Measurements from ENCODE around the gene RTN4R. TPM values are rescaled to one million over a fixed set of nuclear protein-coding genes. Genes with fewer than 3 reads are reported as not detected.
"Not testable (repeated sequence)": the region's sequence is repeated elsewhere in the genome, so short reads cannot be mapped to it uniquely, and the experiment has no call there.

Gene RTN4R
- total RNA-seq, 4 donors from 2014 or later: 0.64 to 22.8 (median 3.0) TPM; not detected in 1

DNA sequence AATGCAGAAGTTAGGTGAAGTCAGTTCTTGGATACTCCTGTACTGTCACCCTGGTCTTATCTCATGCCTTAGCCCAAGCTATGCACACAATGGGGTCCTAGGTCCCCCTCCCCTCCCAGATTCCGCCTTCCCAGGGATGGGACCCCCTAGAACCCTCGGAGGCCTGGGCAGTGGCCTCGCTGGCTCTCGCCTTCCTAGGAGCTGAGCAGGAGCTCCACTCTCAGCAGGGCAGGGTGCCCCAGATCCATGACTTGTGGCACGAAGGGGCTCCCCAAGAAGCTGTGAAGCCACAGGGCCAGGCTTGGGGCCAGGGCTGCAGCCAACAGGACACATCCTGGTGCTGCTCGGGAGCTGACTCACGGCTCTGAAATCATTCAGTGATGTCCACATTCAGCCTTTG, 42.1 kb upstream of the RTN4R start:
- WGBS, 2 donors (ENCODE audit: low coverage in 1 of 2): 82% methylated on average over 3 of the region's 7 CpGs; no CpG with 5 or more reads in 1 of the 2 donors
- H3K4me3 ChIP-seq; H3K4me1 ChIP-seq; intact Hi-C loops (cut with DNase I; ENCODE audit: low total_unique reads); H3K27me3 ChIP-seq; in situ Hi-C loops (cut with MboI; ENCODE audit: low pct_ligation_motif_present in 1 of 4, low pct_unique_long_range_greater_than_20kb in 1 of 4, low sequenced_read_pairs in 3 of 4); H3K36me3 ChIP-seq; H3K27ac ChIP-seq; H3K9me3 ChIP-seq; DNase-seq: not testable (repeated sequence)

DNA sequence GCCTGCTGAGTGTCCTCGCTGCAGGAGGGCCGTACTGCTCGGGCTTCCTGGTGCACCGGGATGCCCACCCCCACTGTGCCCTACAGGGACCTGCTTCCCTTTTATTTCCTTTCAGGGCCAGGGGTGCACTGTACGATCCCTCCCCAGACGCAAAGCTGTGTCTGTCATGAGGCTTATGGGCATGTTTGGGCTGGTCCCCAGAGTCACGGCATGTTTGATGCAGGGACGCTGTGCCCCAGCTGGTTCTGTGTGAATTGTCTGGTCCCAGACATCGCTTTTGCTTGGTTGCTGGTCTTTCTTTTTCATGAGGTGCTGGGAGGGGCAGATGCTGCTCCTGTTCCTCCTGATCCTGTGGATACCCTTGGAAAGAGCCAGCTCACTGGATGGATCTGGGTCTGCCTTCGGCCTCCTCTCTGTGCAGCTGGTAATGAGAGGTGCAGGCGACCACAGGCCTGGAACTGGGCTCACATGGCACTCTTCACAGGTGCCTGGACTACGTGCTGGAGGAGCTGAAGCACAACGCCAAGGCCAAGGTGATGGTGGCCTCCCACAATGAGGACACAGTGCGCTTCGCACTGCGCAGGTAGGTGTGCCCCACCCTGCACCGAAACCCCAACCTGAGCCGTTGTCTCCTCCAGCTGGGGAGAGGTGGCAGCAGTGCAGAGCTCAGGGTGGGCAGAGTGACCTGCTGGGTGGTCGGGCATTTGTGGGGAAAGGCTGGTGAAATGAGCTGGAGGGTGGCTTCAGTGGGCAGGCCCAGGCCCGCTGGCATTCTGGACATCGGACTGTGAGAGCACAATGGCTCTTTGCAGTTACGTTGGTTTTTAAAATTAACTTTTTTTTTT, 40.9 kb upstream of the RTN4R start:
- H3K27me3 ChIP-seq; H3K27ac ChIP-seq; H3K36me3 ChIP-seq; H3K4me3 ChIP-seq; intact Hi-C loops (cut with DNase I; ENCODE audit: low total_unique reads); DNase-seq; in situ Hi-C loops (cut with MboI; ENCODE audit: low pct_ligation_motif_present in 1 of 4, low pct_unique_long_range_greater_than_20kb in 1 of 4, low sequenced_read_pairs in 3 of 4); H3K4me1 ChIP-seq; H3K9me3 ChIP-seq: not testable (repeated sequence)
- WGBS, 2 donors (ENCODE audit: low coverage in 1 of 2): 83 to 93% methylated on average over 2 to 16 of the region's 22 CpGs

DNA sequence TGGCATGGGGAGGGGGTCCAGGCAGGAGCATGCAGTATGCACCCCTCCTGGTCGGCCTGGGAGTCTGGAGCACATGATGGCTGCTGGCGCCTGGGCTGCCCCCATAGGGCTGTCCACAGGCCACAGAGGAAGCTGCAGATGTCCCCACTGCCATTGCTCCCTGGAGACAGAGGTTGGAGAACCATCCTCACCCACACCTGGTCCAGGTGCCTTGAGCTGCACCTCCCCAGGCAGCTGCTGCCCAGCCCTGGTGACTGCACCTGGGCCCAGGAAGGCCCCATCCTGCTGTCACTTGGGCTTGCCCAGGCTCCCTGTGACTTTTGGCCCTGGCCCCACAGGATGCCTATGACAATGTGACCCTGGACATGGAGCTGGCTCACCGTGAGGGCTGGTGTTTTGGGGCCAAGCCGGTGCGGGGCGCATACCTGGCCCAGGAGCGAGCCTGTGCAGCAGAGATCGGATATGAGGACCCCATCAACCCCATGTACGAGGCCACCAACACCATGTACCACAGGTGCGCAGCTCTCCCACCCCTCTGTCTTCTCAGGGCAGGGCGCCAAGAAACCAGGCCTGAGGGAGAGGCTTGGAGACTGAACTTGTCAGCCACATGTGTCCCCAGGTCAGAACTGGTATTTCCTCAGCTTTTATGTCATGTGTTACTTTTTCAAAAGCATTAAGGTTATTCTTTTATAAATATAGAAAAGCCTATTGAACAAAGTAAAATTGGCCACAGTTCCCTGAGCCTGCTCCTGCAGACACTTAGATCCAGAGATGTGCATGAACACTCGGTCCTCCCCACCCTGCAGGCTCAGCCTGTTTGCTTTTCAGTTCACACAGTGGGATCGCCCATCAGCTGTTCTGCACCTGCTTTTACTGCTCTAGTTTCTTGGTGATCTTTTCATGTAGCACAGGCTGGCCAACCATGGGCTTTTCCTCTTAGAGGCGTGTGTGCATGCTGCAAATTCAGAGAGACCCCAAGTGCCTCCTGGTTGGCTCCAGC, 39.6 kb upstream of the RTN4R start:
- DNase-seq; H3K27ac ChIP-seq; H3K4me1 ChIP-seq; H3K9me3 ChIP-seq; in situ Hi-C loops (cut with MboI; ENCODE audit: low pct_ligation_motif_present in 1 of 4, low pct_unique_long_range_greater_than_20kb in 1 of 4, low sequenced_read_pairs in 3 of 4); intact Hi-C loops (cut with DNase I; ENCODE audit: low total_unique reads); H3K36me3 ChIP-seq; H3K27me3 ChIP-seq; H3K4me3 ChIP-seq: not testable (repeated sequence)
- WGBS, 2 donors (ENCODE audit: low coverage in 1 of 2): 81% methylated on average over 11 of the region's 14 CpGs; no CpG with 5 or more reads in 1 of the 2 donors

DNA sequence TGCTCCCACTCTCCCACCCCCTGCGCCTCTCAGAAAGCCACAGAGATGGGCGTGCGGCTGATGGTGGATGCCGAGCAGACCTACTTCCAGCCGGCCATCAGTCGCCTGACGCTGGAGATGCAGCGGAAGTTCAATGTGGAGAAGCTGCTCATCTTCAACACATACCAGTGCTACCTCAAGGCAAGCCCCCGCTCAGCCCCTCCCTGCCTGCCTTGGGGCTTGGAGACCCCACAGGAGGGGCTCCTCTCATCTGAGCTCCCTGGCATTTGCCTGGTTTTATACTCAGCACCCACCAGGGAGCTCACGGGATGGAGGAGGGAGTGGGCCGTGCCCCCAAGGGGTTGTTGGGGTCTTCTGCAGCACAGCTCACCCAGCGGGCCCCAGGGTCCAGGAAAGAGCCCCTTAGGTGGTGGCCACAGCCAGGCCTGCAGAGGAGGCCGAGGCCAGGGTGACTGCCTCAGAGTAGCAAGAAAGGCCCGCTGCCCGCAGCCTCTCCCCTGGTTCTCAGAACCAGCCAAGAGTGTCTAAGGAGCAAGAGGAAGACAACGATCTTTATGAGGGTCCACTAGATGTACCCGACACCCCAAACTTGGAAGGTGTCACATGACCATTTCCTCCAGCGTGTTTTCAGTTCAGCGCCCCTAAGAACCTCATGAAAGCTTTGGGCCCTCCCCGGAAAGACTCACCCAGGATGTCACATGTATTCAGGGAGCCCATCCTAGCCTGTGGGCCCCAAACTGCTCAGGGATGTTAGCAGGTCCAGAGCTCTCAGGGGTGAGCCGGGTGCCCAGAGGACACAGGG, 38.7 kb upstream of the RTN4R start:
- H3K27me3 ChIP-seq: peaks cover 13% of the 10 kb centered on the region
- intact Hi-C loops (cut with DNase I; ENCODE audit: low total_unique reads); H3K9me3 ChIP-seq; DNase-seq; H3K27ac ChIP-seq; H3K36me3 ChIP-seq; H3K4me3 ChIP-seq; in situ Hi-C loops (cut with MboI; ENCODE audit: low pct_ligation_motif_present in 1 of 4, low pct_unique_long_range_greater_than_20kb in 1 of 4, low sequenced_read_pairs in 3 of 4); H3K4me1 ChIP-seq: not testable (repeated sequence)
- WGBS, 2 donors (ENCODE audit: low coverage in 1 of 2): 88% methylated on average over 17 of the region's 21 CpGs; no CpG with 5 or more reads in 1 of the 2 donors

DNA sequence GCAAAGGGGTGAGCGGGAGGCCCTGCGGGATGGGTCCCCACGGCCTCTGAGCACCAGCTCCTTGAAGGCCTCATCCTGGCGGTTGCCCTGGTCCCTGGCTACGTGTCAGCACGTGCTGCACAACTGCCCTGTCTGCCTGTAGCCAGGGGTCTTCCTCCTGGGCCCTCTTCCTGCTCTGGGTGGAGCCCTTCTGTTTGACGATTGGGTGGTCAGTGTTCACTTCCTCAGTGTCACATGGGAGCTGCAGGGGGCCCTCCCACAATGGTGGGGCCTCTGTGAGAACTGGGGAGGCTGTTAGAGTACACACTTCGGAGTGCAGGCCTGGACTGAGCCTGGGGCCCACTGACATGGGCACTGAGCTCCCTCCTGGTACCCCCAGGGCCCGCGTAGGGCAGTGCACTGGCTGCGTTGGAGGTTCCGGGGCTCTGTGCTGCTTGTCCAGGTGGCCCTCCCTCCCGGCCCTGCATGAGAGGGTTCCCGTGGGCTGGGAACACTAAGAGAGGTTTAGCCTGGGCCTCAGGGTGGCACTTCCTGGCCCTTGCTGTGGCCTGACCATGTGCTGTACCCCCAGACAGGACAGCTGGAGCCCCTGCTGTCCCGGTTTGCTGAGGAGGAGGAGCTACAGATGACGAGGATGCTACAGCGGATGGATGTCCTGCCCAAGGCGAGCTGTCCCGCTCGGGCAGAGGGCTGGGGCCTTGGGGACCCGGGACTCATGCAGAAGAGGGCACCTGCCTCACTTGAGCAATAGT, 38.0 kb upstream of the RTN4R start:
- TF ChIP-seq POLR2A (IDR thresholded peaks at IDR 0.05) (no peak), POLR2AphosphoS5 (IDR thresholded peaks at IDR 0.05) (no peak), EP300 (IDR thresholded peaks at IDR 0.05; ENCODE audit: low read depth) (no peak)
- TF ChIP-seq, protein P1, sequence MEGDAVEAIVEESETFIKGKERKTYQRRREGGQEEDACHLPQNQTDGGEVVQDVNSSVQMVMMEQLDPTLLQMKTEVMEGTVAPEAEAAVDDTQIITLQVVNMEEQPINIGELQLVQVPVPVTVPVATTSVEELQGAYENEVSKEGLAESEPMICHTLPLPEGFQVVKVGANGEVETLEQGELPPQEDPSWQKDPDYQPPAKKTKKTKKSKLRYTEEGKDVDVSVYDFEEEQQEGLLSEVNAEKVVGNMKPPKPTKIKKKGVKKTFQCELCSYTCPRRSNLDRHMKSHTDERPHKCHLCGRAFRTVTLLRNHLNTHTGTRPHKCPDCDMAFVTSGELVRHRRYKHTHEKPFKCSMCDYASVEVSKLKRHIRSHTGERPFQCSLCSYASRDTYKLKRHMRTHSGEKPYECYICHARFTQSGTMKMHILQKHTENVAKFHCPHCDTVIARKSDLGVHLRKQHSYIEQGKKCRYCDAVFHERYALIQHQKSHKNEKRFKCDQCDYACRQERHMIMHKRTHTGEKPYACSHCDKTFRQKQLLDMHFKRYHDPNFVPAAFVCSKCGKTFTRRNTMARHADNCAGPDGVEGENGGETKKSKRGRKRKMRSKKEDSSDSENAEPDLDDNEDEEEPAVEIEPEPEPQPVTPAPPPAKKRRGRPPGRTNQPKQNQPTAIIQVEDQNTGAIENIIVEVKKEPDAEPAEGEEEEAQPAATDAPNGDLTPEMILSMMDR (IDR thresholded peaks at IDR 0.05): no peak
- WGBS, 2 donors (ENCODE audit: low coverage in 1 of 2): 75% methylated on average over 15 of the region's 21 CpGs; no CpG with 5 or more reads in 1 of the 2 donors
- H3K27ac ChIP-seq: no peak overlapping the region
- intact Hi-C loops (cut with DNase I; ENCODE audit: low total_unique reads): no loop called here
- H3K27me3 ChIP-seq: peaks cover 21% of the 10 kb centered on the region
- H3K36me3 ChIP-seq: no peaks in the 10 kb centered on the region
- H3K4me3 ChIP-seq: no peak overlapping the region
- DNase-seq: no peak
- no peaks in the 10 kb centered on the region for H3K4me1 ChIP-seq
- in situ Hi-C loops (cut with MboI; ENCODE audit: low pct_ligation_motif_present in 1 of 4, low pct_unique_long_range_greater_than_20kb in 1 of 4, low sequenced_read_pairs in 3 of 4): no loop called here
- no peaks in the 10 kb centered on the region for H3K9me3 ChIP-seq

DNA sequence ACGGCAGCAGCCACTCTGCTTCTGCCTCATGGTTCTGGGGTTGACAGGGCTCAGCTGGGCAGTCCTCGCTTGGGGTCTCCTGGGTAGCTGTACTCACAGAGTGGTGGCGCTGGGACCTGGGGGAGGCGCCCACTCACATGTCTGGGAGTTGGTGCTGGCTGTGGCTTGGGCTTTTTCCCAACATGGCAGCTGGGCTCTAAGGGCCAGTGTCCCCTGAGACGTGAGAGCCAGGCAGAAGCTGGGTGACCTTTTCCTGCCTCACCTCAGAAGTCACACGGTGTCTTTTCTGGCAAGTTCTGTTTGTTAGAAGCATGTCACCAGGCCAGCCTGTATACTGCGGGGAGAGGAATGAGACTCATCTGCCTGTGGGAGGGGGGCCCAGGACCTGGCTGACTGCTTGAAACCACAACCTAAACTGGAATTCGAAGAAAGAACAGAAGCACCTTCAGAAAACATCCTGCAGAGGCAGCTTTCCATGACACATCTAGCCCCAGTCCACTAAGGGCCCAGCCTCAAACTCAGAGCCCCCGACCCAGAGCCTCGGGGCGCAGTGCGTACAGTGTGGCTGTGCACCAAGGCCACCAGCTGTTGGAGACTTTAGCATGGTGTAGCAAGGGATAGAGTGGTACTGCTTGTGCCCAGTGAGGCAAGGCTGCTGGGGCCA, 37.2 kb upstream of the RTN4R start:
- H3K4me1 ChIP-seq; intact Hi-C loops (cut with DNase I; ENCODE audit: low total_unique reads); H3K9me3 ChIP-seq; H3K4me3 ChIP-seq; DNase-seq; H3K27ac ChIP-seq; H3K36me3 ChIP-seq; in situ Hi-C loops (cut with MboI; ENCODE audit: low pct_ligation_motif_present in 1 of 4, low pct_unique_long_range_greater_than_20kb in 1 of 4, low sequenced_read_pairs in 3 of 4): not testable (repeated sequence)
- WGBS, 2 donors (ENCODE audit: low coverage in 1 of 2): 86% methylated on average over 8 of the region's 12 CpGs; no CpG with 5 or more reads in 1 of the 2 donors
- peaks cover 26% of the 10 kb centered on the region for H3K27me3 ChIP-seq
